HUDEP-2 (cell line): ENCODE results near the gene SMYD4.
"Not testable (repeated sequence)": the region's sequence is repeated elsewhere in the genome, so short reads cannot be mapped to it uniquely, and the experiment has no call there.

Experiments used
- DNase-seq, 76 experiments: peaks; one replicate each; lab custom pipeline; 2025; ENCODE audit not compliant: unreplicated experiment in 76 of 76; lab: John Stamatoyannopoulos, UW

The SMYD4 gene, protein sequence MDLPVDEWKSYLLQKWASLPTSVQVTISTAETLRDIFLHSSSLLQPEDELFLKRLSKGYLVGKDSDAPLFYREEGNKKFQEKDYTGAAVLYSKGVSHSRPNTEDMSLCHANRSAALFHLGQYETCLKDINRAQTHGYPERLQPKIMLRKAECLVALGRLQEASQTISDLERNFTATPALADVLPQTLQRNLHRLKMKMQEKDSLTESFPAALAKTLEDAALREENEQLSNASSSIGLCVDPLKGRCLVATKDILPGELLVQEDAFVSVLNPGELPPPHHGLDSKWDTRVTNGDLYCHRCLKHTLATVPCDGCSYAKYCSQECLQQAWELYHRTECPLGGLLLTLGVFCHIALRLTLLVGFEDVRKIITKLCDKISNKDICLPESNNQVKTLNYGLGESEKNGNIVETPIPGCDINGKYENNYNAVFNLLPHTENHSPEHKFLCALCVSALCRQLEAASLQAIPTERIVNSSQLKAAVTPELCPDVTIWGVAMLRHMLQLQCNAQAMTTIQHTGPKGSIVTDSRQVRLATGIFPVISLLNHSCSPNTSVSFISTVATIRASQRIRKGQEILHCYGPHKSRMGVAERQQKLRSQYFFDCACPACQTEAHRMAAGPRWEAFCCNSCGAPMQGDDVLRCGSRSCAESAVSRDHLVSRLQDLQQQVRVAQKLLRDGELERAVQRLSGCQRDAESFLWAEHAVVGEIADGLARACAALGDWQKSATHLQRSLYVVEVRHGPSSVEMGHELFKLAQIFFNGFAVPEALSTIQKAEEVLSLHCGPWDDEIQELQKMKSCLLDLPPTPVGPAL

DNA sequence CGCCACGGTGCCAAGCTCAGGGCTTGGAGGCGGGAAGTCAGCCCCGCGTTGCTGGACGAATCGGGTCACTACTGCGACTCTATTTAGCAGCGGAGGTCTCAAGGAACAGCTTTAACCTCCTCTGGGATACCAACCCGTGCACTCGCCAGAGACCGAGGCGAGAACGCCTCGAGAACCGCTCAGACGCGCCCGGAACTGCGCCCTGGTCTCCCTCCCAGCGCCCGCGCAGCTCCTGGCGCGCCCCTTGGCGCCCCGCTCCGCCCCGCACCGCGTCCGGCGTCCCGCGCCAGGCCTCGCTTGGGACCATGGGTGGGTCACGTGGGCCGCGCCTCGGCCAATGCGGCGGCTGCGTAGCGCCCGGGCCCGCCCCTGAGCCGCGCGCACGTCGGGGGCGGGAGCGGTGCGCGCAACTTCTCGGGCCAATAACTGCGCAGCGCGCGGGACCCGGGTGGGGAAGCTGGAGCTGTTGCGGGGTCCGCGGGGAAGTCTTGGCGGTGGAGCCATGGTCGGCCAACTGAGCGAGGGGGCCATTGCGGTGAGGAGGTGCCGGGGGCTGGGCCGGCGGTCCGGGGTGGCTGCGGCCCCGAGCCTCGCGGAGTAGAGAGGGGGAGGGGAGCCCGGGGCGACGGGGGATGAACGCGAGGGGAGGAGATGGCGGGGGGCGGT, at the start of gene SMYD4, which contains the start of gene RPA1:
Gene SMYD4 (minus strand): TSS at position 311 of the 666 bp plus-strand sequence. CDS start 1,908 bp downstream, outside the sequence.
Gene RPA1 (plus strand): TSS at position 414 of the 666 bp plus-strand sequence. CDS start 89 bp downstream, at position 503.
- peak in 73 of 76 experiments; percentile 9 to 89 (median 73) for DNase-seq

- no peak for DNase-seq
These were observed 48.9 kb upstream of the SMYD4 start for GRCh38 chr17:1878419-1879121.

DNA sequence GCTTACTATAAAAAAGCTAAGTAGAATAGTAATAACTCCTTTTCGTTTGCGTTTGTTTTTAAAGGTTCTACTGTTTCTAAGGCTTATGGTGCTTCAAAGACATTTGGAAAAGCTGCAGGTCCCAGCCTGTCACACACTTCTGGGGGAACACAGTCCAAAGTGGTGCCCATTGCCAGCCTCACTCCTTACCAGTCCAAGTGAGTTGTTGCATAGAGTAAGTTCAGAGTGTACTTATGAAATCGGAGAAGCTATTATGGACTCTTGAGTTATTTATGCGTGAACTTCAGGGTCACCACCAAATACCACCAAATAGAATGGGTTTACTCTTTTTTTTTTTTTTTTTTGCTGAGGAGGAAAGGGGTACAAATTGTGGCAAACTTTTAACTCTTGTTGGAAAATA, 45.9 kb upstream of the SMYD4 start:
- no peak for DNase-seq

GRCh38 chr17:1873418-1873817, 43.7 kb upstream of the SMYD4 start:
- no peak for DNase-seq

DNA sequence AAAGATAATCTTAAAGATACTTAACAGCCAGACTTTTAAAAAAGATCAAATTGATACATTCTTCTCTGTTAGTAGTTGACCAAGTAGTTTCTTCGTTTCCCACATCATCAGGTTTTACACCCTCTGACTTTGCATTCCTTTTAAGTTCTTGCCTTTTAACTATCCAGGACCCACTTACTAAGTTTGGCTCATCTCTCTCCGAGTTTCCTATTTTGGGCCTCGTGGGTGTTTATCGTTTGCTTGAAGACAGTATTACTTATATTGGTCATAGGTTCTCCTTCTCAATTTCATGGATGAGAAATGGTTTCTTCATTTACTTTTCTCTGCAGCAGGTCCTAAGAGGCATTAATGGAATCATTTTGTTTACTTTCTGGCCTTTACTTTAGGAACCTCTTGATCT, 43.3 kb upstream of the SMYD4 start:
- no peak for DNase-seq

GRCh38 chr17:1872254-1872653, 42.6 kb upstream of the SMYD4 start:
- DNase-seq: no peak

GRCh38 chr17:1871756-1872155, 42.1 kb upstream of the SMYD4 start:
- no peak for DNase-seq

DNA sequence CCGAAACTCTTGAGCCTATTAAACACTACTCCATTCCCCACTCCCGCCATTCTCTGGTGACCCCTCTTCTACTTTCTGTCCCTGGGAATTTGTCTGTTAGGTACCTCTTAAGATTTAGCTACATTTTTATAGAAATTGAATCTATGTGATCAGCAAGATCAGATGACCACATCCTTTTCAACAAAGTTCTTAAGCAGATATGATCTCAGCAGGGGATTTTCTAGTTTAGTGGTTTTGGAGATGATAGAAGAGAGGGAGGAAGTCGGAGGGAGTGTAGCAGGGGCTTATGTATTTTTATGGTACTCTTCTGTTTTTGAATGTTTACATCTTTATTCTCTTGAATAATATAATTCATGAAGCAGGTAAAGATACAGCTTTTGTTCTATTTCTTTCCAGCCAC, 40.9 kb upstream of the SMYD4 start:
- no peak for DNase-seq

DNA sequence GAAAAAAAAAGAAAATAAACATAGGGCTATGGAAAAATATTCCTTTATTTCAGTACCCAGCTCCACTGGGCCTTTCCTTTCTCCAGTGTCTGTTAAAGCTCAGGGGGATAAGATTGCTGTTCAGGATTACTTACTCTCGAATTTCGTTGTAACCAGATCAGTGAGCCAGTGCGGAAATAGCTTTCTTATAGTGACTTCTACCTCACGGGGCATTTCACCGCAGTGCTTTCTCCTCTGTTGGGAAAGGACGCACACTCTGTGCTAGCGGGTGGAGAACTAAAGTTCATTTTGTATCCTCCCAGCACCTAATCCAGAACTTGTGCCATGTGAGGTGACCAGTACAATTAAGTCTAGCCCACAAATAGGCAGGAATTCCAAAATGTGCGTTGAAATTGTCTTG, 38.4 kb upstream of the SMYD4 start:
- no peak for DNase-seq

GRCh38 chr17:1867307-1867706, 37.6 kb upstream of the SMYD4 start:
- DNase-seq: no peak

- peak in 39 of 76 experiments; percentile 1 to 71 (median 21) for DNase-seq
These were observed 35.7 kb upstream of the SMYD4 start for GRCh38 chr17:1865252-1866037.

- DNase-seq: no peak
These were observed 31.8 kb upstream of the SMYD4 start for GRCh38 chr17:1861391-1862010.

- no peak for DNase-seq
These were observed 31.3 kb upstream of the SMYD4 start for GRCh38 chr17:1860978-1861377.

DNA sequence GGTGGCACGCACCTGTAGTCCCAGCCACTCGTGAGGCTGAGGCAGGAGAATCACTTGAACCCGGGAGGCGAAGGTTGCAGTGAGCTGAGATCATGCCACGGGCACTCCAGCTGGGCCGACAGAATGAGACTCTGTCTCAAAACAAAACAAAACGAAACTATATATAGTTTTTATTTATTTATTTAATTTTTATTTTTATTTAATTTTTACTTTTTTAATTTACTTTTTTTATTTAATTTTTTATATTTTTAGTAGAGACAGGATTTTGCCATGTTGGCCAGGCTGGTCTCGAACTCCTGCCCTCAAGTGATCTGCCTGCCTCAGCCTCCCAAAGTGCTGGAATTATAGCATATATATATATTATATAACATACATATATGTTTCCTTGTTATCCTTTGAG, 26.8 kb upstream of the SMYD4 start:
- DNase-seq: not testable (repeated sequence)

GRCh38 chr17:1853698-1854097, 24.0 kb upstream of the SMYD4 start:
- no peak for DNase-seq

DNA sequence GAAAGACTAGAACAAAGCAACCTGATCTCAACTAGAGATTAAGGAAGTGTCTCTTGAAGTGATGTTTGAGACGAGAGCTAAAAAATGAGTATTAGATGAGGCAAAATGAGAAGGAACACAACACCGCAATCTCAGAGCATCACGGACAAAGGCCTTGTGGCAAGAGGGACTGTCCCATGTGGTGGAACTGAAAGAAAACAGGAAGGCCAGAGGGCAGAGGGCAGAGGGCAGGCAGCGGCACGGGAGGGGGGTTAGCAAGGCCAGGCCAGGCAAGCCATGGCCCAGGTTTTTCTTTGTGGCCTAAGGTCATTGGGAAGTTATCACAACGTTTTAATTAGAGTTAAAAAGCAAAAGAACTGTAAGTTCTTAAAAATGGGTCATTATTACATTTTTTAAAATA, 22.6 kb upstream of the SMYD4 start:
- no peak for DNase-seq

DNA sequence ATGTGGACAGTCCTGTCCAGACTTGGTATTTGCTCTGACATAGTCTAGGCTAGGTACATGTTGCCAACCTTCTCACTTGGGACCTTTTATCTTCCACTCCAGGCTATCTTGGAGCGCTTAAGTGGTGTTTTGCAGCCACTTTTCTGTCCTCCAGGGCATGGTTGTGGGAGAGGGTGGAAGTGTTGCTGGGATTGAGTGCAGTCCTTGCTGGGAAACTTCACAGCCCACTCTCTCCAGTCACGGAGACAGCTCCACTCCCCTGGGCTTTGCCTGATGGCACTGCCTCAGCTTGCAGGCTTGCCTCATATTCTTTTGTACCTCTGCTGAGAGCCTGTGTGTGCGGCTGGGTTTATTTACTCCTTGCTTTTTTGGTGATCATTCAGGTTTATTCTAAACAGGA, 17.5 kb upstream of the SMYD4 start:
- no peak for DNase-seq

DNA sequence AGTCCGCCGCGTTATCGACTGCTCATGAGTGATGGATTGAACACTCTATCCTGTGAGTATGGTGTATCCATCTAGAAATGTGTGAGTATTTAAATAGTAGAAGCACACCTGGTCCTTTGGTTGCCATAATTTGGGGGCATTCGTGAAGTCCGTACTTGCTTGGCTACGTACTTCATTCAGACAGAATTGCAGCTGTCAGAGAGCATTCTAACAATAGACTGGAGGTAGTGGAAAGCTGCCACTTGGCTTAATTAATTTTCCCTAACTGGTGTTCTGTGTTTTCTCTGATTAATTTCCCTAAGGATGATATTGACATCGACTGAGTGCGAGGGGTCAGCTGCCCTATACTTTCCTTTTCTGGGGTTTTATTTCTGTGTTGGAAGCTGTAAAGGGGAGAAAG, 14.2 kb upstream of the SMYD4 start:
- DNase-seq: no peak

- peak in 68 of 76 experiments; percentile 3 to 86 (median 49) for DNase-seq
These were observed 9.8 kb upstream of the SMYD4 start for GRCh38 chr17:1839516-1839915.
